ENCODE measurements around the gene ERCC4. TPM values are rescaled to one million over a fixed set of nuclear protein-coding genes. Genes with fewer than 3 reads are reported as not detected.

The ERCC4 gene
- total RNA-seq, 1 donor from 2014 or later, result 11.4 TPM

- TF ChIP-seq CTCF (IDR thresholded peaks at IDR 0.05), result no peak
- no peak for TF ChIP-seq EZH2 (IDR thresholded peaks at IDR 0.05)
- no peak for TF ChIP-seq EZH2phosphoT487 (IDR thresholded peaks at IDR 0.05)
- Histone ChIP-seq H3K4me1 (no peaks in the 10 kb centered on the region), H3K27me3 (no peaks in the 10 kb centered on the region), H3K27ac (no peak overlapping the region), H3K9ac (no peak overlapping the region), H3K79me2 (ENCODE audit: low read depth) (no peaks in the 10 kb centered on the region), H3K4me3 (no peak overlapping the region), H3K36me3 (no peaks in the 10 kb centered on the region), H3F3A (ENCODE audit: low read depth) (no peaks in the 10 kb centered on the region), H4K20me1 (ENCODE audit: low read depth) (no peaks in the 10 kb centered on the region), H3K4me2 (no peak overlapping the region), H2AFZ (replicated peaks) (no peak overlapping the region), H3K9me3 (ENCODE audit: low read depth) (peaks cover 2% of the 10 kb centered on the region)
- Mint-ChIP-seq H3K27me3 (ENCODE audit: insufficient read depth, low read depth) (peaks cover 2% of the 10 kb centered on the region), H3K36me3 (no peaks in the 10 kb centered on the region), H3K4me1 (no peaks in the 10 kb centered on the region), H3K4me3 (no peak overlapping the region), H3K9me3 (peaks cover 12% of the 10 kb centered on the region), H3K27ac (no peak overlapping the region)
- no peak for DNase-seq (ENCODE audit: low spot score)
Observed at GRCh38 chr16:13883276-13883675, 36.7 kb upstream of the ERCC4 start.

DNA sequence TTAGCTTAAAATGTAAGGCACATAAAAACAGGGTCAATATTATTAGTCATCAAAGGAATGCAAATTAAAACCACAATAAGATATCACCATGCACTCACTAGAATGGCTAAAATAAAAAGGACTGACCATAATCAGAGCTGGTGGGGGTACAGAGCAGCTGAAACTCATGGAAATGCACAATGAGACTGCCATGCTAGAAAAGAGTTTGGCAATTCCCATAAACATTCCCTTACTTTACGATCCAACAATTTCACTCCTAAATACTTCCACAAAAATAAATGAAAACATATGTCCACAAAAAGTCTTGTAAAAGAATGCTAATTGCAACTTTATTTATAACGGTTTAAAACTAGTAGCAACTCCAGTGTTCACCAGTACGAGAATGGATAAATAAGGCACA is 36.1 kb upstream of the ERCC4 start:
- DNase-seq (ENCODE audit: low spot score), result no peak
- TF ChIP-seq CTCF (IDR thresholded peaks at IDR 0.05) (no peak), EZH2 (IDR thresholded peaks at IDR 0.05) (no peak), EZH2phosphoT487 (IDR thresholded peaks at IDR 0.05) (no peak)
- Mint-ChIP-seq H3K27me3 (ENCODE audit: insufficient read depth, low read depth) (peaks cover 6% of the 10 kb centered on the region), H3K9me3 (peaks cover 18% of the 10 kb centered on the region), H3K27ac (no peak overlapping the region), H3K4me1 (no peaks in the 10 kb centered on the region), H3K36me3 (no peaks in the 10 kb centered on the region), H3K4me3 (no peak overlapping the region)
- H3K36me3 ChIP-seq, result no peaks in the 10 kb centered on the region
- H3F3A ChIP-seq (ENCODE audit: low read depth), result no peaks in the 10 kb centered on the region
- H4K20me1 ChIP-seq (ENCODE audit: low read depth), result no peaks in the 10 kb centered on the region
- H3K4me3 ChIP-seq, result no peak overlapping the region
- H2AFZ ChIP-seq (replicated peaks), result no peak overlapping the region
- no peak overlapping the region for H3K9ac ChIP-seq
- no peak overlapping the region for H3K27ac ChIP-seq
- H3K4me1 ChIP-seq, result no peaks in the 10 kb centered on the region
- H3K27me3 ChIP-seq, result no peaks in the 10 kb centered on the region
- no peak overlapping the region for H3K4me2 ChIP-seq
- H3K79me2 ChIP-seq (ENCODE audit: low read depth), result no peaks in the 10 kb centered on the region
- peaks cover 5% of the 10 kb centered on the region for H3K9me3 ChIP-seq (ENCODE audit: low read depth)

GRCh38 chr16:13885700-13886099 is 34.3 kb upstream of the ERCC4 start:
- no peaks in the 10 kb centered on the region for H3K4me1 ChIP-seq
- H3K27ac ChIP-seq, result no peak overlapping the region
- TF ChIP-seq CTCF (IDR thresholded peaks at IDR 0.05), result no peak
- no peak for TF ChIP-seq EZH2phosphoT487 (IDR thresholded peaks at IDR 0.05)
- TF ChIP-seq EZH2 (IDR thresholded peaks at IDR 0.05), result no peak
- no peak overlapping the region for H3K4me3 ChIP-seq
- no peak overlapping the region for H3K4me2 ChIP-seq
- Mint-ChIP-seq H3K36me3 (no peaks in the 10 kb centered on the region), H3K27ac (no peak overlapping the region), H3K4me3 (no peak overlapping the region), H3K27me3 (ENCODE audit: insufficient read depth, low read depth) (peaks cover 6% of the 10 kb centered on the region), H3K9me3 (peaks cover 19% of the 10 kb centered on the region), H3K4me1 (no peaks in the 10 kb centered on the region)
- no peak overlapping the region for H3K9ac ChIP-seq
- DNase-seq (ENCODE audit: low spot score), result no peak
- no peaks in the 10 kb centered on the region for H3K36me3 ChIP-seq
- no peaks in the 10 kb centered on the region for H4K20me1 ChIP-seq (ENCODE audit: low read depth)
- no peaks in the 10 kb centered on the region for H3F3A ChIP-seq (ENCODE audit: low read depth)
- H3K79me2 ChIP-seq (ENCODE audit: low read depth), result no peaks in the 10 kb centered on the region
- H3K27me3 ChIP-seq, result no peaks in the 10 kb centered on the region
- peaks cover 5% of the 10 kb centered on the region for H3K9me3 ChIP-seq (ENCODE audit: low read depth)
- H2AFZ ChIP-seq (replicated peaks), result no peak overlapping the region

Measured in neural progenitor cell (in vitro differentiated cells).